Keratinocyte (primary cell): ENCODE measurements around the gene SRSF5.

ENCODE experiments used
- CTCF ChIP-seq, 3 experiments: IDR thresholded peaks in 1 of 3; conservative IDR thresholded peaks in 1 of 3; optimal IDR thresholded peaks in 1 of 3; 2 replicates in 2 of 3; 3 replicates in 1 of 3; pipeline versions ENCODE3 to v1.5.1; 2011; ENCODE audit warnings: low read length in 3 of 3, mild to moderate bottlenecking in 3 of 3, moderate library complexity in 2 of 3, control low read depth in 1 of 3, inconsistent platforms in 1 of 3; ENCODE audit not compliant: insufficient read depth in 2 of 3; ENCODE audit errors: extremely low read depth in 1 of 3
- EZH2 ChIP-seq: IDR thresholded peaks from one replicate; pipeline ENCODE4 v1.6.1; 2012; ENCODE audit warnings: inconsistent platforms, mild to moderate bottlenecking, low read length, moderate library complexity

DNA sequence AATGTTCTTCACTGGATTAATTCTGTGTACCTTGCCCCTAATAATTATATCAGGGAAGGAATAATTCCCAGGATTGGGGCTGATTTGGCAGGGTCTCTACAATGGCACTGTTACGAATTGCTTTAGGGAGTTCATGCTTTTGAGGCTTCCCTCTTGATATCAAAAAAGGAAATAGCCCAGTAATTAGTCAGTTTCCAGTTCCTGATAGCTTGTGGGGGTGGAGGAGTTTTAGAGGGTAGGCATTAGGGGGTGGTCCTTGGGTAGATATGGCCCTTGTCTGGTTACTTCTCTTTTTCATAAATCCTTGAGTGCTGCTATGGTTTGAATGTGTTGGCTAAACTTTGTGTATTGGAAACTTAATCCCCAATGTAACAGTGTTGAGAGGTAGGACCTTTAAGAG lies 6.1 kb upstream of the SRSF5 start:
- TF ChIP-seq EZH2 (no peak), CTCF (optimal IDR thresholded peaks at IDR 0.05 in 1 of 3, IDR thresholded peaks at IDR 0.05 in 1 of 3, conservative IDR thresholded peaks at IDR 0.05 in 1 of 3; ENCODE audit: extremely low read depth in 1 of 3, insufficient read depth in 2 of 3, low read length in 3 of 3) (no peak)
